HepG2 (cell line): ENCODE measurements around the gene SPRYD3. TPM values are rescaled to one million over a fixed set of nuclear protein-coding genes. Genes with fewer than 3 reads are reported as not detected.

Experiments
- ATAC-seq: fragments of 200-7000 bp; cut with Tn5 transposase; 3 replicates; pipeline ENCODE4 v1.9.1; 2020; ENCODE audit warnings: mild to moderate bottlenecking, moderate library complexity
- BruUV-seq: library from RNA; stranded (reverse); fragments of 400-500 nt; replicated peaks from 2 replicates; lab custom pipeline; 2021; lab: Mats Ljungman, UMichigan
- CTCF ChIA-PET: fragments of 300-600 bp; formaldehyde crosslinking; extraction: SDS; loops from one replicate; lab custom pipeline; 2021; ENCODE audit warnings: low total read pairs, inconsistent platforms, low intra/inter-chr PET ratio; lab: Yijun Ruan, JAX
- POLR2A ChIA-PET: fragments of 350-600 bp; sonication (Branson Sonifier 250); formaldehyde crosslinking; loops from one replicate; lab custom pipeline; 2020; ENCODE audit warnings: antibody characterized with exemption, inconsistent platforms; lab: Yijun Ruan, JAX
- DNase-seq: peaks from one replicate; pipeline ENCODE4 v3.0.0-alpha.2; 2015; ENCODE audit warnings: low spot score
- FAIRE-seq: peaks from 3 replicates; lab custom pipeline; 2011; peaks lifted over from hg19 to GRCh38; lab: Jason Lieb, UNC
- H2AFZ ChIP-seq: one replicate; pipeline ENCODE4 v1.6.1; 2011; ENCODE audit warnings: low read length, inconsistent platforms
- H3K27ac ChIP-seq: fragments of 300-600 bp; 3 replicates; pipeline ENCODE4 v1.8.0; 2011; ENCODE audit warnings: mixed run types, mild to moderate bottlenecking, mixed read lengths, low read length, inconsistent platforms; ENCODE audit not compliant: insufficient read depth; ENCODE audit errors: extremely low read length
- H3K27me3 ChIP-seq, 2 experiments: fragments of 200-600 bp in 1 of 2; 2 replicates in 1 of 2; 3 replicates in 1 of 2; pipeline versions ENCODE4 v1.6.0 to v1.8.0; 2011; ENCODE audit warnings: low read length in 2 of 2, mild to moderate bottlenecking in 2 of 2, moderate library complexity in 2 of 2, inconsistent platforms in 1 of 2; ENCODE audit not compliant: insufficient read depth in 2 of 2, control insufficient read depth in 1 of 2
- H3K36me3 ChIP-seq, 2 experiments: fragments of 200-600 bp in 1 of 2; replicated peaks in 1 of 2; 2 replicates in 1 of 2; 3 replicates in 1 of 2; pipeline versions ENCODE4 v1.5.1 to v1.8.0; 2011; ENCODE audit warnings: low read length in 2 of 2, inconsistent platforms in 1 of 2; ENCODE audit not compliant: insufficient read depth in 2 of 2, control insufficient read depth in 1 of 2
- H3K4me1 ChIP-seq: 2 replicates; pipeline ENCODE4 v1.5.1; 2012; ENCODE audit warnings: low read length, inconsistent platforms; ENCODE audit not compliant: insufficient read depth
- H3K4me2 ChIP-seq: 2 replicates; pipeline ENCODE4 v1.6.0; 2011; ENCODE audit warnings: low read depth, low read length, inconsistent platforms
- H3K4me3 ChIP-seq, 3 experiments: fragments of 200-600 bp in 1 of 3; sonication (generic), shearing (Covaris generic) in 1 of 3; replicated peaks in 1 of 3; 2 replicates each; pipeline ENCODE4 v1.5.1; 2011 to 2016; ENCODE audit warnings: low read length in 3 of 3, inconsistent platforms in 2 of 3, low read depth in 2 of 3, mild to moderate bottlenecking in 2 of 3, control low read depth in 1 of 3, mixed read lengths in 1 of 3; ENCODE audit not compliant: insufficient read depth in 1 of 3
- H3K79me2 ChIP-seq: one replicate; pipeline ENCODE4 v1.6.1; 2011; ENCODE audit warnings: low read length, inconsistent platforms; ENCODE audit not compliant: insufficient read depth
- H3K9ac ChIP-seq: 2 replicates; pipeline ENCODE4 v1.6.0; 2011; ENCODE audit warnings: mild to moderate bottlenecking, low read depth, low read length, inconsistent platforms; ENCODE audit not compliant: insufficient read depth
- H3K9me3 ChIP-seq: 2 replicates; pipeline ENCODE4 v1.5.1; 2012; ENCODE audit warnings: mild to moderate bottlenecking, low read length
- H4K20me1 ChIP-seq: 2 replicates; pipeline ENCODE4 v1.6.0; 2011; ENCODE audit warnings: inconsistent platforms, mild to moderate bottlenecking, low read length, moderate library complexity; ENCODE audit not compliant: insufficient read depth
- ETV6 ChIP-seq: sonication (generic); formaldehyde crosslinking; conservative IDR thresholded peaks from 2 replicates; pipeline ENCODE4 v1.4.0; 2020; ENCODE audit warnings: missing genetic modification reagents
- KDM4B ChIP-seq: sonication (generic); formaldehyde crosslinking; IDR thresholded peaks from 2 replicates; pipeline ENCODE4 v1.4.0; 2020; ENCODE audit warnings: missing genetic modification reagents
- SOX13 ChIP-seq, 3 experiments: fragments of 450-650 bp in 1 of 3; sonication (generic) in 1 of 3; formaldehyde crosslinking in 1 of 3; IDR thresholded peaks in 2 of 3; conservative IDR thresholded peaks in 1 of 3; 2 replicates each; pipeline versions ENCODE4 v1.5.0 to v1.6.1; 2016 to 2020; ENCODE audit warnings: antibody characterized with exemption in 1 of 3, mild to moderate bottlenecking in 1 of 3, missing compliant biosample characterization in 1 of 3, missing genetic modification reagents in 1 of 3, moderate library complexity in 1 of 3
- ZFP36L1 ChIP-seq: sonication (generic); formaldehyde crosslinking; IDR thresholded peaks from 2 replicates; pipeline ENCODE4 v1.8.0; 2022; ENCODE audit warnings: mild to moderate bottlenecking, missing genetic modification reagents, moderate library complexity
- ZNF136 ChIP-seq: sonication (generic); formaldehyde crosslinking; IDR thresholded peaks from 2 replicates; pipeline ENCODE4 v1.8.1; 2022; ENCODE audit warnings: low read depth, mild to moderate bottlenecking, moderate library complexity, missing genetic modification reagents
- ZNF790 ChIP-seq: sonication (generic); formaldehyde crosslinking; IDR thresholded peaks from 2 replicates; pipeline ENCODE4 v1.8.0; 2022; ENCODE audit warnings: missing genetic modification reagents, mild to moderate bottlenecking, borderline replicate concordance
- WGBS: methylation state at CpG from one replicate; pipeline ENCODE4 v1.1.6; 2017; ENCODE audit warnings: low lambda C conversion rate; 5-methylcytosine and 5-hydroxymethylcytosine counted together
- in situ Hi-C: cut with HindIII; loops from 2 replicates; pipeline ENCODE4 v1.10.0; 2017; ENCODE audit warnings: low pct_unique_long_range_greater_than_20kb; ENCODE audit not compliant: extremely low pct_ligation_motif_present
- intact Hi-C: fragments of 100-400 bp; cut with micrococcal nuclease; formaldehyde crosslinking; loops from one replicate; pipeline ENCODE4 v1.10.0; 2022; ENCODE audit not compliant: unreplicated experiment
- polyA plus RNA-seq, 8 experiments: library from polyadenylated mRNA; depleted of rRNA in 3 of 8; stranded (reverse) in 7 of 8; unstranded in 1 of 8; fragments of >200 nt; fragmentation: Illumina TruSeq in 4 of 8; extraction: Trizol in 4 of 8; gene quantifications; 2 replicates each; pipeline versions ENCODE4 v1.2.1 to v1.2.3, GENCODE V29; 2011 to 2016; ENCODE audit warnings: low read depth in 4 of 8, missing spikeins in 1 of 8, mixed read lengths in 1 of 8; ENCODE audit not compliant: insufficient read depth in 1 of 8
- total RNA-seq, 5 experiments: library from RNA; depleted of rRNA; stranded (reverse); fragments of >200 nt; fragmentation: Illumina TruSeq; extraction: Trizol; gene quantifications; 2 replicates each; pipeline ENCODE4 v1.2.3, GENCODE V29; 2016; ENCODE audit warnings: low read depth in 1 of 5

Gene SPRYD3
- total and polyA plus RNA-seq, 2 of the 13 experiments (the other 11 are each of a cell fraction or from before 2014, with no cell fraction given): 9.0 to 9.2 TPM

- ChIA-PET CTCF (no interaction called here), POLR2A (no interaction called here)
- DNase-seq (no peak), FAIRE-seq (no peak)
- no peaks in the 10 kb centered on the region for H3K9me3 ChIP-seq
- H3K4me3 ChIP-seq: no peak overlapping the region
- H3K27ac ChIP-seq: no peak overlapping the region
- H3K4me2 ChIP-seq: no peak overlapping the region
- no peak for TF ChIP-seq ZFP36L1 (CRISPR knock-in tag)
- TF ChIP-seq ETV6 (CRISPR knock-in tag): no peak
- TF ChIP-seq ZNF790 (CRISPR knock-in tag): no peak
- no peak for TF ChIP-seq KDM4B (CRISPR knock-in tag)
- TF ChIP-seq, all 625 proteins: peak for 0
- no TSS peak for BruUV-seq
- ATAC-seq: no peak
- 91% methylated on average over 7 of the region's 7 CpGs for WGBS
- H3K9ac ChIP-seq: no peak overlapping the region
- H3K79me2 ChIP-seq: no peaks in the 10 kb centered on the region
- no peaks in the 10 kb centered on the region for H4K20me1 ChIP-seq
- H3K4me1 ChIP-seq: peaks cover 52% of the 10 kb centered on the region
- peaks cover 0 to 7% of the 10 kb centered on the region in 2 experiments; a peak in 2 of 5 replicates for H3K36me3 ChIP-seq
- no peaks in the 10 kb centered on the region for H3K27me3 ChIP-seq
- intact Hi-C loops (no loop called here), in situ Hi-C loops (no loop called here)
- H2AFZ ChIP-seq: no peak overlapping the region
Observed at GRCh38 chr12:53107122-53107521, 27.9 kb upstream of the SPRYD3 start.

GRCh38 chr12:53105712-53106439 lies 26.7 kb upstream of the SPRYD3 start:
- Histone ChIP-seq H3K4me3 (peak overlapping the region in 1 of 3 experiments; percentile 5; a peak in 1 of 6 replicates), H3K27ac (no peak overlapping the region), H3K9ac (no peak overlapping the region), H3K27me3 (no peaks in the 10 kb centered on the region), H3K79me2 (no peaks in the 10 kb centered on the region), H3K36me3 (peaks cover 0 to 7% of the 10 kb centered on the region in 2 experiments; a peak in 2 of 5 replicates), H4K20me1 (no peaks in the 10 kb centered on the region), H3K4me2 (peak overlapping the region; percentile 92; the same call in 1 of the 2 replicates), H3K4me1 (peaks cover 64% of the 10 kb centered on the region), H2AFZ (no peak overlapping the region), H3K9me3 (no peaks in the 10 kb centered on the region)
- intact Hi-C loops: no loop called here
- ATAC-seq (no peak), FAIRE-seq (no peak), DNase-seq (no peak)
- in situ Hi-C loops: no loop called here
- WGBS: 100% methylated on average over 6 of the region's 7 CpGs
- CTCF ChIA-PET: no interaction called here
- POLR2A ChIA-PET: no interaction called here
- TF ChIP-seq SOX13 (IDR thresholded peaks at IDR 0.05): no peak
- no peak for TF ChIP-seq SOX13 (CRISPR knock-in tag; conservative IDR thresholded peaks at IDR 0.05 in 1 of 2, IDR thresholded peaks at IDR 0.05 in 1 of 2)
- TF ChIP-seq ZNF136 (CRISPR knock-in tag): no peak
- BruUV-seq: no TSS peak
